PC-3 (cell line): Measurements from ENCODE around the gene RAD50.

Experiments
- EZH2 ChIP-seq: fragments of 300-600 bp; sonication (generic); IDR thresholded peaks from one replicate; pipeline ENCODE4 v1.6.1; 2017; ENCODE audit warnings: antibody characterized with exemption, mild to moderate bottlenecking, low read length; ENCODE audit not compliant: unreplicated experiment
- EZH2phosphoT487 ChIP-seq: fragments of 300-600 bp; sonication (generic); IDR thresholded peaks from 2 replicates; pipeline ENCODE4 v1.6.1; 2018; ENCODE audit warnings: mild to moderate bottlenecking, antibody characterized with exemption, low read length, borderline replicate concordance
- TF ChIP-seq, protein P1 (sequence below): fragments of 300-600 bp; sonication (generic); conservative IDR thresholded peaks from 2 replicates; pipeline ENCODE4 v1.5.1; 2017; ENCODE audit warnings: antibody characterized with exemption, low read depth, mild to moderate bottlenecking, low read length

DNA sequence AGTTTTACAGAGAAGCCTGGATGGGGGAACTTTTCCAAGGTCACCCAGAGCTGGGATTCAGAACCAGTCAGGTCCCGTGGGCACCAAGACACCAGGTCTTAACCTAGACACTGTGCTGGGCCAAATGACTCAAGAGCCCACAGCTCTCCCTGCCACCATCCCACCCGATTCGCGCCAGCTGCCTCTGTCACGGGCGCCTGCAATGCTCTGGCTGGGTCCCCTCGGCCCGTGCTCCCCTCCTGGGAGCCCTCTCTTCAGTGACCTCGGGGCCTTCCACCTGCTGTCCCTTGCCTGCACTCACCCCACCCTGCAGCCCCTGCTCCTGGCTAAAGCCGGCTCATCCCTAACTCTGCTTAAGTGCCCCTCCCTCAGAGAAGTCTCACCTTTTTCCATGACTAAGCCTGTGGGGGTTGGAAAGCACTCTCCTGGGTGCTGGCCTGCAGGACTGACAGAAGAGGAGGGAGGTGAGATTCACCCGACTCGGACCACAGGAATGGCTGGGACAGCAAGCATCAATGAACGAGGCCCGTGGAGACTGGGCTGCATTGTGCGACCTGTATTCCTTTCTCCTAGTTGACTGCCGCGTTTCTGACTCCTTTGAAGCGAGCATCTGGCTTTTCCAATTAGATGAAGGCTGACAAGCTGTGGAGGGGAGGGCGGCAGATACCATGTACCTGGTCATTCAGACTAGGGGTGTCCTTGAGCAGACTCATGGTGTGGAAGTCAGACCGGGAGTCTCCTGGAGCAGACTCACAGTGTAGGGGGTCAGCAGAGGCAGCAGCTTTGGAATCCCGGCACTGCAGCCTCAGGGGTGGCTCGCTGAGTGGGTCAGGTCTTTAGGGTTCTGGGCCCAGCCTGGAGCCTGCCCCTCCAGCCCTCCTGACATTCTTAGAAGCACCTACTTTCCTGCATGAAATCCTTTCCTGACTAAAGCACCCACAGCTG, 111.3 kb downstream of the RAD50 start:
- TF ChIP-seq, protein P1, sequence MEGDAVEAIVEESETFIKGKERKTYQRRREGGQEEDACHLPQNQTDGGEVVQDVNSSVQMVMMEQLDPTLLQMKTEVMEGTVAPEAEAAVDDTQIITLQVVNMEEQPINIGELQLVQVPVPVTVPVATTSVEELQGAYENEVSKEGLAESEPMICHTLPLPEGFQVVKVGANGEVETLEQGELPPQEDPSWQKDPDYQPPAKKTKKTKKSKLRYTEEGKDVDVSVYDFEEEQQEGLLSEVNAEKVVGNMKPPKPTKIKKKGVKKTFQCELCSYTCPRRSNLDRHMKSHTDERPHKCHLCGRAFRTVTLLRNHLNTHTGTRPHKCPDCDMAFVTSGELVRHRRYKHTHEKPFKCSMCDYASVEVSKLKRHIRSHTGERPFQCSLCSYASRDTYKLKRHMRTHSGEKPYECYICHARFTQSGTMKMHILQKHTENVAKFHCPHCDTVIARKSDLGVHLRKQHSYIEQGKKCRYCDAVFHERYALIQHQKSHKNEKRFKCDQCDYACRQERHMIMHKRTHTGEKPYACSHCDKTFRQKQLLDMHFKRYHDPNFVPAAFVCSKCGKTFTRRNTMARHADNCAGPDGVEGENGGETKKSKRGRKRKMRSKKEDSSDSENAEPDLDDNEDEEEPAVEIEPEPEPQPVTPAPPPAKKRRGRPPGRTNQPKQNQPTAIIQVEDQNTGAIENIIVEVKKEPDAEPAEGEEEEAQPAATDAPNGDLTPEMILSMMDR: no peak
- TF ChIP-seq EZH2: no peak
- TF ChIP-seq EZH2phosphoT487: no peak
